GM13977 (cell line): ENCODE results near the gene KHNYN.

ENCODE experiments used
- DNase-seq: peaks from one replicate; pipeline ENCODE4 v3.0.0; 2012; ENCODE audit warnings: low spot score
- CTCF ChIP-seq: IDR thresholded peaks from 2 replicates; pipeline ENCODE4 v1.5.1; 2012; ENCODE audit warnings: mild to moderate bottlenecking, control low read depth; ENCODE audit not compliant: insufficient read depth; ENCODE audit errors: extremely low read depth, missing control alignments
- in situ Hi-C: fragments of 300-500 bp; cut with MboI; formaldehyde crosslinking; loops from one replicate; pipeline ENCODE4 v1.12.0; 2022; ENCODE audit warnings: low sequenced_read_pairs, low pct_unique_long_range_greater_than_20kb, mixed read lengths, inconsistent platforms; ENCODE audit not compliant: unreplicated experiment

Gene KHNYN

GRCh38 chr14:24409192-24409591 lies 20.6 kb upstream of the KHNYN start:
- TF ChIP-seq CTCF: no peak
- in situ Hi-C loops: no loop called here
- no peak for DNase-seq

GRCh38 chr14:24409956-24410355 lies 19.8 kb upstream of the KHNYN start:
- no peak for DNase-seq
- in situ Hi-C loops: no loop called here
- TF ChIP-seq CTCF: no peak

GRCh38 chr14:24411443-24412389 lies 18.0 kb upstream of the KHNYN start:
- DNase-seq: peak; percentile 80
- TF ChIP-seq CTCF: peak; percentile 73
- in situ Hi-C loops: no loop called here

DNA sequence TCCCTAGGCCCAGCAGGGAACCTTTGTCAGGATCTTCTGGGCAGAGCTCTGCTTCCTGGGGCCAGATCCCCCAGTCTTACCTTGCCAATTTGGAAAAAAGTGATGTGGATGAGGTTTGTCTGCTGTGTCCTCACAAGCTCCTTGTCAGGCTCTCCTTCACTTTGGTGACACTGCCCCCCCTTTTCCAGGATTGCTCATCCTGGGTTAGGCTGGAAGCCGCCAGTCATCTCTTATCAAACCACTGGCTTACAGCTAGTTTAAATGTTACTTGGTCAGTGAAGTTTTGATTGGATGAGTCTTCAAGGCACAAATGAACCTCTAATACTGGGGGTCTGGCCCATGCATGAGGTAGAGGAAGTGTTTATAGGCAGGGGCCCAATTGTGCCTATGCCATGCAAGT lies 15.7 kb upstream of the KHNYN start:
- no peak for TF ChIP-seq CTCF
- DNase-seq: no peak
- in situ Hi-C loops: no loop called here

- in situ Hi-C loops: no loop called here
- TF ChIP-seq CTCF: no peak
- no peak for DNase-seq
Observed at GRCh38 chr14:24414732-24415420, 14.9 kb upstream of the KHNYN start.

DNA sequence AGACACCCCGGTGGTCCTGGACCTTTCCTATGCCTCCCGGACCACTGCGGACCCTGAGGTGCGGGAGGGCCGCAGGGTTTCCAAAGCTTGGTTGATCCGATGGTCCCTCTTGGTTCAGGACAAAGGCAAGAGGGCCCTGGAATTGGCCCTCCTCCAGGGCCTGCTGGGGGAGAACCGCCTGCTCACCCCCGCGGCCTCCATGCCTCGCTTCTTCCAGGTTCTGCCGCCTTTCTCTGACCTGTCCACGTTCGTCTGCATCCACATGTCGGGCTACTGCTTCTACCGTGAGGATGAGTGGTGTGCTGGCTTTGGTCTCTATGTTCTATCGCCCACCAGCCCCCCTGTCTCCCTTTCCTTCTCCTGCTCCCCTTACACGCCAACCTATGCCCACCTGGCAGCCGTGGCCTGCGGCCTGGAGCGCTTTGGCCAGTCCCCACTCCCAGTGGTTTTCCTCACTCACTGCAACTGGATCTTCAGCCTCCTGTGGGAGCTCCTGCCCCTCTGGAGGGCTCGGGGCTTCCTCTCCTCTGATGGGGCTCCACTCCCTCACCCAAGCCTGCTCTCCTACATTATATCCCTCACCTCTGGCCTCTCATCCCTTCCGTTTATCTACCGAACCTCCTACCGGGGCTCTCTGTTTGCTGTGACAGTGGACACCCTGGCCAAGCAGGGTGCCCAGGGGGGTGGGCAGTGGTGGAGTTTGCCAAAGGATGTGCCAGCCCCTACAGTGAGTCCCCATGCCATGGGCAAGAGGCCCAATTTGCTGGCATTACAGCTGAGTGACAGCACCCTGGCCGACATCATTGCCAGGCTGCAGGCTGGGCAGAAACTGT lies 14.1 kb upstream of the KHNYN start:
- in situ Hi-C loops: no loop called here
- no peak for TF ChIP-seq CTCF
- DNase-seq: no peak
